NT2/D1 (cell line): ENCODE measurements around the gene ADGRA3.

Experiments
- YY1 ChIP-seq: IDR thresholded peaks from 2 replicates; pipeline ENCODE4 v1.6.1; 2011; ENCODE audit not compliant: insufficient read length, insufficient read depth
- ZNF274 ChIP-seq: IDR thresholded peaks from 2 replicates; pipeline ENCODE4 v1.6.1; 2011; ENCODE audit warnings: mild to moderate bottlenecking, low read depth, low read length

GRCh38 chr4:22454955-22455354, 60.9 kb downstream of the ADGRA3 start:
- no peak for TF ChIP-seq ZNF274
- no peak for TF ChIP-seq YY1
